Body of pancreas (tissue), 4 donors: ENCODE results near the gene PPEF1.

Source experiments
- POLR2A ChIP-seq, 3 donors: fragments of 450-650 bp; IDR thresholded peaks; one replicate each; pipeline ENCODE4 v1.6.1; 2016; ENCODE audit warnings: antibody characterized with exemption in 3 of 3, mild to moderate bottlenecking in 2 of 3
- TF ChIP-seq, protein P1 (sequence below), 7 experiments: fragments of 450-650 bp in 4 of 7; fragments of 200-600 bp in 3 of 7; sonication (generic) in 3 of 7; IDR thresholded peaks; one replicate each; pipeline ENCODE4 v1.5.1; 2016 to 2019; ENCODE audit warnings: antibody characterized with exemption in 7 of 7

DNA sequence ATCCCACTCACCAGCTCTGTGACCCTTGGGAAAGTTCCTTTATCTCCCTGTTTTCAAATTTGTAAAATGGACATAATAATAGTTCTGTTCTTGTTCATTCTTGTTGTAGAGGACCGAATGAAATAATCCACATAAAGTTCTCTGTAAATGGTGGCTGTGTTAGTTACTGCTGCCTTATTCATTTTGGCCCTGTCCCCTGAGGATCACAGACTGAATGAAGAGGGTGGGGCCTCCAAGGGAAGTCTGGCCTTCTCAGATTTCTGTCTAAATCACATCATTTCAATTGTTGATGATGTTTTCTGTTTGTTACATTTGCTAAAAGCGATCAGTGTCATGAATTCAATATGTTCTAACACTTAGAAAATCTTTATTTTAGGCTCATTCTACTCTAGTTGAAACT, 117.9 kb downstream of the PPEF1 start:
- TF ChIP-seq, protein P1, sequence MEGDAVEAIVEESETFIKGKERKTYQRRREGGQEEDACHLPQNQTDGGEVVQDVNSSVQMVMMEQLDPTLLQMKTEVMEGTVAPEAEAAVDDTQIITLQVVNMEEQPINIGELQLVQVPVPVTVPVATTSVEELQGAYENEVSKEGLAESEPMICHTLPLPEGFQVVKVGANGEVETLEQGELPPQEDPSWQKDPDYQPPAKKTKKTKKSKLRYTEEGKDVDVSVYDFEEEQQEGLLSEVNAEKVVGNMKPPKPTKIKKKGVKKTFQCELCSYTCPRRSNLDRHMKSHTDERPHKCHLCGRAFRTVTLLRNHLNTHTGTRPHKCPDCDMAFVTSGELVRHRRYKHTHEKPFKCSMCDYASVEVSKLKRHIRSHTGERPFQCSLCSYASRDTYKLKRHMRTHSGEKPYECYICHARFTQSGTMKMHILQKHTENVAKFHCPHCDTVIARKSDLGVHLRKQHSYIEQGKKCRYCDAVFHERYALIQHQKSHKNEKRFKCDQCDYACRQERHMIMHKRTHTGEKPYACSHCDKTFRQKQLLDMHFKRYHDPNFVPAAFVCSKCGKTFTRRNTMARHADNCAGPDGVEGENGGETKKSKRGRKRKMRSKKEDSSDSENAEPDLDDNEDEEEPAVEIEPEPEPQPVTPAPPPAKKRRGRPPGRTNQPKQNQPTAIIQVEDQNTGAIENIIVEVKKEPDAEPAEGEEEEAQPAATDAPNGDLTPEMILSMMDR (IDR thresholded peaks at IDR 0.05), result no peak
- no peak for TF ChIP-seq POLR2A (IDR thresholded peaks at IDR 0.05)
